KBM-7 (cell line): Measurements from ENCODE around the gene DYNLL2.
"Not testable (repeated sequence)": the region's sequence is repeated elsewhere in the genome, so short reads cannot be mapped to it uniquely, and the experiment has no call there.

Experiments
- DNase-seq: peaks from one replicate; pipeline ENCODE4 v3.0.0-alpha.2; 2015
- in situ Hi-C: fragments of 300-500 bp; cut with MboI; formaldehyde crosslinking; loops from 2 replicates; pipeline ENCODE4 v1.14.3; 2020; ENCODE audit warnings: low sequenced_read_pairs, low pct_unique_long_range_greater_than_20kb, mixed read lengths

DYNLL2 gene

DNA sequence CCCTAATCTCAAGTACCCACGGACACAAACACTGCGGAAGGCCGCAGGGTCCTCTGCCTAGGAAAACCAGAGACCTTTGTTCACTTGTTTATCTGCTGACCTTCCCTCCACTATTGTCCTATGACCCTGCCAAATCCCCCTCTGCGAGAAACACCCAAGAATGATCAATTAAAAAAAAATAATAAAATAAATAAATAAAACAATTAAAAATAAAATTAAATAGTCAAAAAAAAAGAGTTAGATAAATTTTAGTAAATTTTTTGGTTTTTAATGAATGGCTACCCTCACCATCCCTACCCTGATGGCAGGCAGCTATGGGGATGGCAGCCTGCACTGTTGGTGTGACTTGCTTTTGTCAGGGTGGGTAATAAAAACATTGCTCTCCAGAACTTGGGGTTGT lies 60.1 kb downstream of the DYNLL2 start:
- DNase-seq, in situ Hi-C loops: not testable (repeated sequence)

DNA sequence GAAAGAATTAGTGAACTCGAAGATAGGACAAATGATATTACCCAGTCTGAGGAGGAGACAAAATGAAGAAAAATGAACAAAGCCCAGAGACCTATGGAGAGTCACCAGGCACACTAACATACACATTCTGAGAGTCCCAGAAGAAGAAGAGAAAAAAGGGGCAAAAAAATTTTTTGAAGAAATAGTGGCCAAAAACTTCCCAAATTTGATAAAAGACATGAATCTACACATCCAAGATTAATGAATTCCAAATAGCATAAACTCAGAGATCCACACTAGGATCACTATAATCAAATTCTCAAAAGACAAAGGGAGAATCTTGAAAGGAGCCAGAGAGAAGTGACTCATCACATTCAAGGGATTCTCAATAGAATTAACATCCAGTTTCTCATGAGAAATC lies 61.6 kb downstream of the DYNLL2 start:
- in situ Hi-C loops = no loop called here
- no peak for DNase-seq
